UCSD-AML1 (cell line): ENCODE measurements around the gene RTN4IP1.

Experiments used
- DNase-seq: peaks from one replicate; lab custom pipeline; 2025; ENCODE audit not compliant: unreplicated experiment; lab: John Stamatoyannopoulos, UW

Gene RTN4IP1

DNA sequence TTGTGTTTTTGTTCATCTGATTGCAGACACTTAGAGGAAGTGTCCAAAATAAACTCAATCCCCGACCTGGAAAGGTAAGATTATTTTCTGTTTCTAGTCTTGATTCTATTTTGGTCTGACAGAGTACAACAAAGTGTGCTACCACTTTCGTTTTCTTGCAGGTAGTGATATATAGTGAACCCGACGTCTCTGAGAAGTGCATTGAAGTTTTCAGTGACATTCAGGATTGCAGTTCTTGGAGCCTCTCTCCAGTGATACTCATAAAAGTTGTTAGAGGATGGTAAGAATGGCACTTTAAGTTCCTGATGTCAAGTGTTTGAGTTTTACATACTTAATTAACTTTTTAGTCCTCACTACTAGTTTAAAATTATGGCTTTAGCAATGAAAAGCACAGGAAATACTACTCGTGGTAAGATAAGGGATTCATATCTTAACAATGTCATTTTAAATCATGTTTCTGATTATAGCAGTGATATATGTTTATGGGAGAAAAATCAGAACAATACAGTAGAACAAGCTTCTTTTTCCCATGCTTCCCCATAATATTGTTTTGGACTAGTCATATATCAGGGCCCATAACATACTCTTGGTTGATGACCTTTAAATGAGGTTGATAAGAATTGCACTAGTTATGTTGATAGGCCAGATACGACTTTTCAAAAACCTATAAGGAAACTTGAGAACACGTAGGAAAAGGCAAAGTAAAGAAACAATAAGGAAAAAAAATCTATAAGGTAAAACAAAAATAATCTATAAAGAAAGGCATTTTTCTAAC lies 104.0 kb downstream of the RTN4IP1 start:
- DNase-seq: no peak

- no peak for DNase-seq
Measured at GRCh38 chr6:106522562-106523250, 106.6 kb downstream of the RTN4IP1 start.
